Activated T-helper 1 cell treated with anti-CD3 and anti-CD28 coated beads, Interleukin-12 subunit alpha, Interleukin-12 subunit beta, Interleukin-2, Interleukin-4 antibody, amounts not matched to agents 30 ng/mL and 10 ng/mL and 1 ng/mL, durations not matched to agents 14 hours and 24 hours and 36 hours (primary cell): ENCODE data around the gene PEX10. TPM values are rescaled to one million over a fixed set of nuclear protein-coding genes. Genes with fewer than 3 reads are reported as not detected.
"Not testable (repeated sequence)": the region's sequence is repeated elsewhere in the genome, so short reads cannot be mapped to it uniquely, and the experiment has no call there.

Experiments used
- DNase-seq: peaks from one replicate; pipeline ENCODE4 v3.0.0; 2021; ENCODE audit warnings: low spot score
- H3K27ac Mint-ChIP-seq: one replicate; pipeline ENCODE4 v1.8.0; 2021; ENCODE audit warnings: mild to moderate bottlenecking, mixed read lengths
- H3K27me3 Mint-ChIP-seq: one replicate; pipeline ENCODE4 v1.8.0; 2022; ENCODE audit warnings: mild to moderate bottlenecking, moderate library complexity, mixed read lengths; ENCODE audit not compliant: insufficient read depth
- H3K36me3 Mint-ChIP-seq: one replicate; pipeline ENCODE4 v1.8.0; 2021; ENCODE audit warnings: low read depth, mixed read lengths
- H3K4me1 Mint-ChIP-seq: one replicate; pipeline ENCODE4 v1.8.0; 2021; ENCODE audit warnings: low read depth, mixed read lengths
- H3K4me3 Mint-ChIP-seq: one replicate; pipeline ENCODE4 v1.8.0; 2021; ENCODE audit warnings: mild to moderate bottlenecking, moderate library complexity, mixed read lengths
- H3K9me3 Mint-ChIP-seq: one replicate; pipeline ENCODE4 v1.8.0; 2021; ENCODE audit warnings: mixed read lengths
- intact Hi-C: fragments of 100-400 bp; cut with micrococcal nuclease; formaldehyde crosslinking; loops from one replicate; pipeline ENCODE4 v1.15.1; 2024
- total RNA-seq: library from RNA; stranded (reverse); gene quantifications from 2 replicates; pipeline ENCODE4 v1.2.3, GENCODE V29; 2022

Gene PEX10
- 22.4 and 24.0 TPM in 2 replicates for total RNA-seq

DNA sequence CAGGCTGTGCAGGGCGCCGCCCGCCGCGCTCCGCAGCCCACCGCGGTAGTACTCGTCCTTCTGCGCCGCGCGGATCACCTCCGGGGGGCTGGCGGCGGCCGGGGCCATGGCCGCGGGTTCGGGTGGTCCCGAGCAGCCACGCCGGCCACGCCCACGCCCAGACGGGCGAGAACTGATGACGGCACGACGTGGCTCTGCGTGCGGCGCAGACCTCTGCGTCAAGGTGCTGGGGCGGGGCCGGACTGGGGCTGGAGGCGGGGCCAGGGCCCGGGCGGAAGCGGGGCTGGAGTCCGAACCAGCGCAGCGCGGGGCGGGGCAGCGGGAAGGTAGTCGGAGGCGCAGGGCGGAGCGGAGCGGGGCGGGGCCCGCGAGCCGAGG, at the start of gene PEX10:
PEX10 (minus strand) TSS at position 170 of the 378 bp plus-strand sequence; CDS start at position 108, 62 bp downstream.
- DNase-seq: peak; percentile 99
- intact Hi-C loops: loop anchor here (1.0 to 10.0 kb wide), 7 partner anchors 21 to 1382 kb away; partner anchors contain the start of genes LRRC47, MORN1, PANK4 and RER1
- Mint-ChIP-seq H3K27ac (peak within 1 kb of the TSS; percentile 89), H3K4me1 (peaks cover 38% of the 10 kb centered on the region), H3K4me3 (peak within 1 kb of the TSS; percentile 90), H3K9me3 (no peaks in the 10 kb centered on the region), H3K36me3 (no peaks in the 10 kb centered on the region), H3K27me3 (no peaks in the 10 kb centered on the region)

DNA sequence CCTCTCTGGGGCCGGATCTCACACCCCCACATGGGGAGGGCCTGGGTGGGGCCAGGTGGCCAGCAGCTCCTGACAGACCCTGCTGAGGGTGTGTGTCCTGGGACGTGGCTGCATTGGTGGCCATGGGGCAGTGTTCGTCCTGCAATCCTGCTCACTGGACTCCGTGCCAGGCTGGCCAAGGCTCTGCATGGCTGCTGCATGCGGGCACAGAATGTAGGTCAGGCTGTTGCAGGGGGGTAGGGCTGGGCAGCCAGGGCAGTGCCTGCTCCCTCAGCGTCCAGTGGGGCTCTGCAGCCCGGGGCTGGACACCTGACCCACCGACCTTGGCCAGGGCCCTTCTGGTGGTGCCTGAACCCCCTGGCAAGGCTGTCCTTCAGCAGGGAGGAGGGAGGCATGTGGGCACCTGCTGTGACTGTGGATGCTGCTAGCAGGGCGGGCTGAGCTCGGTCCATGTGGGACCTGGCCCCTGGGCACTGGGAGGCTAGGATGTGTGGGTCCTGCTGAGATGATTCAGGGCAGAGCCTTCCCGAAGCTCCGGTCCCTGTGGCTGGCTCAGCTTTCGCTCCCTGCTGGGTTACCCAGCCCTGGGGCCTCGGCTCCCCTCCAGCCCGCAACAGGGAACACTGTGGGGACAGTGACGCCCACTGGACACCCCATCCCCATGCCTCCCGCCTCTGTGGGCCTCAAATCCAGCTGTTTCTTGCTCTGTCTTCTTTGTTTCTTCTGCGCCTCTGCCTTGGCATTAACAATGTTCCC, 48.8 kb upstream of the PEX10 start:
- Mint-ChIP-seq H3K4me3 (no peak overlapping the region), H3K27ac (no peak overlapping the region), H3K4me1 (no peaks in the 10 kb centered on the region), H3K27me3 (no peaks in the 10 kb centered on the region), H3K36me3 (no peaks in the 10 kb centered on the region), H3K9me3 (no peaks in the 10 kb centered on the region)
- intact Hi-C loops: no loop called here
- no peak for DNase-seq

DNA sequence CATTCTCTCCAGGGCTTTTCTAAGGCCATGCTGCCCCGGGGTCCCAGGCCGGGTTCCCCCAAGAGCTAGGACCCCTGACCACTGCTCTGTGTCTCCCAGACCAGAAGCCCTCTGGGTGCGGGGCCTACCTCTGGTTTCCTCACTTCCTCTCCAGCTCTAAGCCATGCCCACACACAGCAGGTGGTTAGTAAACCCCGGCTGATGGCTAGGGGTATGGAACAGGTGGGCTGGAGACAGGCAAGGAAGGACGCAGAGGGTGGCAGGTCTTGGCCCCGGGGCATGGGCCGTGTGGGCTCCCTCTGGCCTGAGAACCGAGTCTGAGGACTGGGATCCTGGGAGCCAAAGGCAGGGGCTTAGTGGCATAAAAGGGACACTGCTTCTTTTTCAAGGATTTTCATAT, 47.8 kb upstream of the PEX10 start:
- H3K36me3 Mint-ChIP-seq: no peaks in the 10 kb centered on the region

DNA sequence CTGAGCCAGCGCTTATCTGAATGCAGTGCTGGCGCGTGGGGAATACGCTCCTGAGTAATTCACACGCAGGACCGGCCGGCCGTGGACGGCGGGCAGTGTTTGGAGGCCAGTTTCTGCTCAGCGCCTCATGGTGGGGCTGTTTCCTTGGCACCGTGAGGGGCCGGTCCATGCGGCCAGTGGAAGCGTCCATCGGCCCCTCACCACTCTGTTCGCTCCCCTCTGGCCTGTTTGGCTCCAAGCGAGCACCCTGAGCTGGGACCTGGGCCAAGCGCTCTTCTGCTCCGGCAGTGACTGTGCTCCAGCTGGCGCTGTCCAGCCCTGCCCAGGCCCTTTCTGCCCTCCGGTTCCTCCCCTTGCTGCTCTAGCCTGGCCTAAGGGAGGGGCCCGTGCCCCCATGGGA, 47.4 kb upstream of the PEX10 start:
- no peaks in the 10 kb centered on the region for H3K4me1 Mint-ChIP-seq
- DNase-seq: no peak
- H3K4me3 Mint-ChIP-seq: no peak overlapping the region
- no peaks in the 10 kb centered on the region for H3K9me3 Mint-ChIP-seq
- H3K36me3 Mint-ChIP-seq: no peaks in the 10 kb centered on the region
- no peaks in the 10 kb centered on the region for H3K27me3 Mint-ChIP-seq
- no peak overlapping the region for H3K27ac Mint-ChIP-seq
- intact Hi-C loops: no loop called here

More for the DNA sequence above, 47.8 kb upstream of the PEX10 start:
- intact Hi-C loops: no loop called here
- no peak for DNase-seq
- no peaks in the 10 kb centered on the region for H3K4me1 Mint-ChIP-seq
- H3K27ac Mint-ChIP-seq: no peak overlapping the region
- no peaks in the 10 kb centered on the region for H3K9me3 Mint-ChIP-seq
- no peak overlapping the region for H3K4me3 Mint-ChIP-seq
- no peaks in the 10 kb centered on the region for H3K27me3 Mint-ChIP-seq

DNA sequence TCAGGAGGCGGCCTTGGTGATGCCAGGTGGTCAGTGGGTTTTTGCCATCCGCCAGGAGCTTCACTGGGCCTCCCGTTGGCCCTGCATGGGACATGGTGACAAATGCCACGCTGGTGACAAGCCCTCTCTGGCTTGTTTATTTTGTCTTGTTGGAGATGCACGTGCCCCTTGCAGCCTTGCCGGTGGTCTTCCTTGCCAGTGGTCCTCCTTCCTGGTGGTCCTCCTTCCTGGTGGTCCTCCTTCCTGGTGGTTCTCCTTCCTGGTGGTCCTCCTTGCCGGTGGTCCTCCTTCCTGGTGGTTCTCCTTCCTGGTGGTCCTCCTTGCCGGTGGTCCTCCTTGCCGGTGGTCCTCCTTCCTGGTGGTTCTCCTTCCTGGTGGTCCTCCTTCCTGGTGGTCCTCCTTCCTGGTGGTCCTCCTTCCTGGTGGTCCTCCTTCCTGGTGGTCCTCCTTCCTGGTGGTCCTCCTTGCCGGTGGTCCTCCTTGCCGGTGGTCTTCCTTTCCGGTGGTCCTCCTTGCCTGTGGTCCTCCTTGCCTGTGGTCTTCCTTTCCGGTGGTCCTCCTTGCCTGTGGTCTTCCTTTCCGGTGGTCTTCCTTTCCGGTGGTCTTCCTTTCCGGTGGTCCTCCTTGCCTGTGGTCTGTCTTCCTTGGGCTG, 46.9 kb upstream of the PEX10 start:
- H3K36me3 Mint-ChIP-seq, H3K4me3 Mint-ChIP-seq, H3K27ac Mint-ChIP-seq, intact Hi-C loops, H3K27me3 Mint-ChIP-seq, H3K4me1 Mint-ChIP-seq, H3K9me3 Mint-ChIP-seq, DNase-seq: not testable (repeated sequence)

DNA sequence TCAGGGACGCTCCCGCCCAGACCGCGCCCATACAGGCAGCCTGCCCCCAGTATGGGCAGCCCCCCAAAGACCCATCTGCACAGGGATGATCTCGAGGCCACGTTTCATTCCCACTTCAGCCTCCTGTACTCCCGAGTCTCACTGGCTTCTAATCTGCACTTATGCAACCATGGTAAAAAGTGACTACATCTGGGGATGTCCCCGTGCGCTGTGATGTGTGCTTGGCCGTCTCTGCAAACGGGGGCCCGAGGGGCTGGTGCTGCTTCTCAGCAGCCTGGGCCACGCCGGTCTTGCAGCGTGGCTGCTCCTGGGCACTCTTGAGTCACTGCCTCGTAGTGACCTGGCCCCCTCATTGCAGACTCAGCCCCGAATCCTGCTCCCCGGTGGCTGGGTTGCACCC, 46.3 kb upstream of the PEX10 start:
- no peak overlapping the region for H3K27ac Mint-ChIP-seq

DNA sequence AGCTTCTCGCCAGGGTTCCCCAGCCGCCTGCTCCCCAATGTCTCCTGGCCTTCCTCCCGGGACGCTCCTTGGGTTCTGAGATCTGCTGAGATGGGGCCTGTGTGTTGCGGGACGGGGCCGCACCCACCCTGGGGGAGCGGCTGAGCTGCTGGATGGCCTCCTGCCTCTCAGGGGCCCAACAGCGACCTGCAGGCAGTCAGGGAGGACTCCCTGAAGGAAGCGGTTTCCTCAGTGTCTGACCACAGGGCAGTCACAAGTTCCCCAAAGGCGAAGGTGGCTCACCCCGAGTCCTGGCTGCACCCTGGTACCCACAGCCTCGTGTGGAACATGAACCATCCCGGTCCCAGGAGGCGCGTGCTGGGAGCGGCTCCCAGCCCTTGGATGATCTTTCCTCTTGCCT, 45.1 kb upstream of the PEX10 start:
- intact Hi-C loops: no loop called here
- H3K4me3 Mint-ChIP-seq: no peak overlapping the region
- H3K36me3 Mint-ChIP-seq: no peaks in the 10 kb centered on the region
- H3K27me3 Mint-ChIP-seq: no peaks in the 10 kb centered on the region
- H3K9me3 Mint-ChIP-seq: no peaks in the 10 kb centered on the region
- no peak overlapping the region for H3K27ac Mint-ChIP-seq
- DNase-seq: no peak
- H3K4me1 Mint-ChIP-seq: no peaks in the 10 kb centered on the region

More for the DNA sequence above, 46.3 kb upstream of the PEX10 start:
- no peaks in the 10 kb centered on the region for H3K36me3 Mint-ChIP-seq
- no peaks in the 10 kb centered on the region for H3K9me3 Mint-ChIP-seq
- intact Hi-C loops: no loop called here
- H3K27me3 Mint-ChIP-seq: no peaks in the 10 kb centered on the region
- DNase-seq: no peak
- no peak overlapping the region for H3K4me3 Mint-ChIP-seq
- no peaks in the 10 kb centered on the region for H3K4me1 Mint-ChIP-seq

DNA sequence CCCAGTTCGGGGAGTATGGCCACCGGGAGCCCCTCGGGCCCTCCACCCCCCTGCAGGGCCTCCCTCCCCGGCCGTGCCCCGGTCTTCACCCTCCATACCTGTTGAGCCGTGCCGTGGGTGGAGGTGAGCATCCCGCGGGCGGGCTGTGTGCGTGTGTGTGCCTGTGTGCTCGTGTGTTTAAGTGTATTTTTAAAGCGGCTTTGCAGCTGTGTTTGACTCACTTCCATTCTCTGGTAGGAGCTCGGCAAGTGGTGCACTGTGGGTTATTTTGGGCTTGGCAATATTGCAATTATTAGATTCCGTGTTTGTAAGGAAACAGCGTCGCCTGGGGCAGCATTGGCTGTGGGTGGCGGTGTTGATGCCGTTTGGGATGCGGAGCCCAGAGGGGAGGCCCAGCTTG, 43.4 kb upstream of the PEX10 start:
- intact Hi-C loops: no loop called here
- Mint-ChIP-seq H3K9me3 (no peaks in the 10 kb centered on the region), H3K36me3 (no peaks in the 10 kb centered on the region), H3K4me1 (no peaks in the 10 kb centered on the region), H3K4me3 (no peak overlapping the region), H3K27me3 (no peaks in the 10 kb centered on the region), H3K27ac (no peak overlapping the region)
- no peak for DNase-seq

DNA sequence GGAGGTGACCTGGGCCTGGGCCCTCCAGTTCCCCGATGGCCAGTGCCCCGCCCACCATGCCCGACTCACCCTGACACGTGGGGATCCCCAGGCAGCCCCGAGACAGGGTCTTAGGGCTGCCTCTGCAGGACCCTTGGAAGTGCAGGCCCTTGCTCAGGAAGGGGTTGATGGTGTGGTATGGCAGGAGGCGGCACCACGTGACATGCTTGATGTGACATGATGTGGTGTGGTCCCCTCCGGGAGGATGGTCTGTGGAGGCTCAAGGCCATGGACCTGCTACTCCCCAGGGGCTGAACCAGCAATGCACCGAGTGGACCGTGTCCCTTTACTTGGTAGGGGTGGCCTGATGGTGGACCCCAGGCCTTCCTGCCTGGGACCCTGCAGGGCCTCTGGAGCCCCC, 41.9 kb upstream of the PEX10 start:
- no peaks in the 10 kb centered on the region for H3K27me3 Mint-ChIP-seq
- no peaks in the 10 kb centered on the region for H3K4me1 Mint-ChIP-seq
- no peaks in the 10 kb centered on the region for H3K9me3 Mint-ChIP-seq
- DNase-seq: no peak
- no peaks in the 10 kb centered on the region for H3K36me3 Mint-ChIP-seq
- intact Hi-C loops: no loop called here
- no peak overlapping the region for H3K4me3 Mint-ChIP-seq
- H3K27ac Mint-ChIP-seq: no peak overlapping the region

DNA sequence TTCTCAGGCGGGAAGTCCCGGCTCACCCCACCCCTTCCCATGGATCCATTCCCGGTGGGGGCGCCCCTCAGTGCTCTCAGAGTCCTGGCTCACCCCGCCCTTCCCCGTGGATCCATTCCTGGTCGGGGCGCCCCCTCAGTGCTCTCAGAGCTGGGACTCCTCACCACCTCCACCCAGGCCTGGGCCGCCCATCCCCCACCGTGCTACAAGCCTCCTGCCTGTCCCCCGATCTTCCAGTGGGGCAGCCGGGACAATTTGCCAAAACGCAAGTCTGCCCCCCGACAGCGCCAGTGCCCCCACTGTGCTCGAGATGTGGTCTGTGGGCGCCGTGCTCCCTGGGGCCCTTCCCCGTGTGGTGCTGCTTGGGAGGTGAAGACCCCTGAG, 40.6 kb upstream of the PEX10 start:
- Mint-ChIP-seq H3K36me3 (no peaks in the 10 kb centered on the region), H3K4me1 (no peaks in the 10 kb centered on the region), H3K27me3 (no peaks in the 10 kb centered on the region), H3K9me3 (no peaks in the 10 kb centered on the region), H3K27ac (no peak overlapping the region), H3K4me3 (no peak overlapping the region)
- intact Hi-C loops: no loop called here
- no peak for DNase-seq

DNA sequence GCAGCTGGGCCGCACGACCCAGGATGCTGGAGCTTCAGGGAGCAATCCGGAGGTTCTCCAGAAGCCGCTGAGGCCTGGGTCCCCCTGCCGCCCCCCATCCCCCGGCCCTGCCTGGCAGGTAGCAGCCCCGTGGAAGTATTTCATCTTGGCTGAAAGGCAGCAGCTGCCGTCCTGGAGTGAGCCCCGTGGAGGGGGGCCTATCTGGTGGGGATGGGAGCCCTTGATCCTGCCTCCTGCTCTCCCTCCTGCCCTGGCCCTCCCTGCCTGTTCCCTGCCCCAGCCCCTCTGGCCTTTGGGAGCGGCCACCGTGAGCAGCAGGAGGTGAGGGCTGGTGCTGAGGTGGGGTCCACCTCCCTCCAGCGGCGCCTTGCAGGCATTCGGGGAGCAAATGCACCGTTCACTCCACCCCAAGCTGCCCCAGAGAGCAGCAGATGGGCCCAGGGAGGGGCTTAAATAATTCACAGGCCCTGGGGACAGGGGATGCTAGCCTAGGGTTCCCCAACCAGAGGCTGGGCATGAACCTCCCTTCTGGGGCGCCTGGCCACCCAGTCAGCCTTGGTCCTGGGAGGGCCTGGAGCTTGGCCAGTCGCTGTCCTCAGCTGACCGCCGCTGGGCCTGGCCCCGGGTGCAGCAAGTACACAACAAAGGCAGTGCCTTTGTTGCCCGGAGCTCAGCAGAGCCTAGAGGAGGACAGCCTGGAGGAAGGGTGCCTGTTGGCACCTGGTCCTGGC, 40.0 kb upstream of the PEX10 start:
- Mint-ChIP-seq H3K4me3 (no peak overlapping the region), H3K27me3 (no peaks in the 10 kb centered on the region), H3K9me3 (no peaks in the 10 kb centered on the region), H3K36me3 (no peaks in the 10 kb centered on the region), H3K4me1 (no peaks in the 10 kb centered on the region), H3K27ac (no peak overlapping the region)
- no peak for DNase-seq
- intact Hi-C loops: no loop called here

DNA sequence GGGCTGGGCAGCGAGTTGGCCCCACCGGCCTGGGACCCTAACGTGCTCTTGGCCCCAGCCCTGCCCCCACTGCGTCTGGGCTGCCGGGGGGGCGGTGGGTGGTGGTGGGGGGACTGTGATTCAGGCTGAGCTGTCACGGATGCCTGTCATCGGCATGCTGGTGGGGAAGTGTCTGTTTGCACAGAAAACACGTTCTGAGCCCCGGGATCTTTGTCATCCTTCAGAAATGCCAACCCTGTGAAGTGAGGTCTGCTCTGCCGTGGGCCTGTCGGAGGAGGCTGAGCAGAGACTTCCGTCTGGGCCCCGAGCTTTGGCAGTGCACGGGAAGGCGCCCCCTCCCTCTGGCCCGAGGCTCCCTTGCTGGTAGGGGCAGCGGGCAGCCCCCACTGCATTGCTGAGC, 39.4 kb upstream of the PEX10 start:
- H3K4me1 Mint-ChIP-seq: no peaks in the 10 kb centered on the region
- no peak overlapping the region for H3K4me3 Mint-ChIP-seq
- no peaks in the 10 kb centered on the region for H3K9me3 Mint-ChIP-seq

More for the DNA sequence above, 39.4 kb upstream of the PEX10 start:
- intact Hi-C loops: no loop called here
- H3K36me3 Mint-ChIP-seq: no peaks in the 10 kb centered on the region
- no peaks in the 10 kb centered on the region for H3K27me3 Mint-ChIP-seq
- H3K27ac Mint-ChIP-seq: no peak overlapping the region
- no peak for DNase-seq
